MM.1S (cell line): ENCODE results near the gene OGFR.

Experiments used
- DNase-seq: peaks from one replicate; pipeline ENCODE4 v3.0.0-alpha.2; 2015
- H2AFZ ChIP-seq: fragments of 300-600 bp; sonication (generic); 2 replicates; pipeline ENCODE4 v1.6.0; 2016; ENCODE audit warnings: antibody characterized with exemption, low read length
- H3F3A ChIP-seq: fragments of 300-600 bp; sonication (generic); 2 replicates; pipeline ENCODE4 v1.6.1; 2016; ENCODE audit warnings: mild to moderate bottlenecking, antibody characterized with exemption, low read length, moderate library complexity, mixed read lengths; ENCODE audit not compliant: insufficient read depth
- H3K27ac ChIP-seq: fragments of 300-600 bp; sonication (generic); 2 replicates; pipeline ENCODE4 v1.5.1; 2016; ENCODE audit warnings: mild to moderate bottlenecking, low read length
- H3K27me3 ChIP-seq: fragments of 300-600 bp; sonication (generic); replicated peaks from 2 replicates; pipeline ENCODE4 v1.6.0; 2016; ENCODE audit warnings: low read length; ENCODE audit not compliant: insufficient read depth
- H3K36me3 ChIP-seq: fragments of 300-600 bp; sonication (generic); replicated peaks from 2 replicates; pipeline ENCODE4 v1.6.1; 2016; ENCODE audit warnings: mild to moderate bottlenecking, low read length, mixed read lengths; ENCODE audit not compliant: insufficient read depth
- H3K4me1 ChIP-seq: fragments of 300-600 bp; sonication (generic); 2 replicates; pipeline ENCODE4 v1.6.1; 2016; ENCODE audit warnings: low read length, mixed read lengths
- H3K4me2 ChIP-seq: fragments of 300-600 bp; sonication (generic); 2 replicates; pipeline ENCODE4 v1.6.0; 2016; ENCODE audit warnings: low read depth, low read length
- H3K4me3 ChIP-seq: fragments of 300-600 bp; sonication (generic); 2 replicates; pipeline ENCODE4 v1.5.1; 2016; ENCODE audit warnings: low read length, mixed read lengths
- H3K79me2 ChIP-seq: fragments of 300-600 bp; sonication (generic); 2 replicates; pipeline ENCODE4 v1.6.1; 2016; ENCODE audit warnings: mixed run types, low read length, mixed read lengths
- H3K9ac ChIP-seq: fragments of 300-600 bp; sonication (generic); 2 replicates; pipeline ENCODE4 v1.6.1; 2016; ENCODE audit warnings: low read length, mixed read lengths
- H3K9me2 ChIP-seq: fragments of 300-600 bp; sonication (generic); replicated peaks from 2 replicates; pipeline ENCODE4 v1.6.1; 2016; ENCODE audit warnings: mild to moderate bottlenecking, low read length, mixed read lengths; ENCODE audit not compliant: insufficient read depth
- H3K9me3 ChIP-seq: fragments of 300-600 bp; sonication (generic); replicated peaks from 2 replicates; pipeline ENCODE4 v1.6.1; 2016; ENCODE audit warnings: mild to moderate bottlenecking, low read length, mixed read lengths; ENCODE audit not compliant: insufficient read depth
- H4K20me1 ChIP-seq: fragments of 300-600 bp; sonication (generic); 2 replicates; pipeline ENCODE4 v1.6.1; 2016; ENCODE audit warnings: mild to moderate bottlenecking, low read length, moderate library complexity, mixed read lengths; ENCODE audit not compliant: insufficient read depth
- CTCF ChIP-seq: fragments of 300-600 bp; sonication (generic); IDR thresholded peaks from 2 replicates; pipeline ENCODE4 v1.5.1; 2016; ENCODE audit warnings: antibody characterized with exemption, low read length, mixed read lengths
- EZH2 ChIP-seq: fragments of 300-600 bp; sonication (generic); optimal IDR thresholded peaks from 2 replicates; pipeline ENCODE3; 2017; ENCODE audit warnings: low read depth, mild to moderate bottlenecking, antibody characterized with exemption, low read length, mixed read lengths
- EZH2phosphoT487 ChIP-seq: fragments of 300-600 bp; sonication (generic); IDR thresholded peaks from 2 replicates; pipeline ENCODE4 v1.6.1; 2018; ENCODE audit warnings: antibody characterized with exemption, low read length

Gene OGFR

GRCh38 chr20:62825986-62826645, 21.5 kb downstream of the OGFR start:
- H3K27ac ChIP-seq: no peak overlapping the region
- no peak overlapping the region for H3K4me3 ChIP-seq
- TF ChIP-seq EZH2: no peak
- TF ChIP-seq CTCF: no peak
- no peak for TF ChIP-seq EZH2phosphoT487
- H3F3A ChIP-seq: no peaks in the 10 kb centered on the region
- no peaks in the 10 kb centered on the region for H4K20me1 ChIP-seq
- H3K36me3 ChIP-seq: no peaks in the 10 kb centered on the region
- no peak for DNase-seq
- H3K9me2 ChIP-seq: no peaks in the 10 kb centered on the region
- peaks cover 6% of the 10 kb centered on the region for H3K4me1 ChIP-seq
- H3K4me2 ChIP-seq: no peak overlapping the region
- H3K27me3 ChIP-seq: peaks cover 55% of the 10 kb centered on the region
- no peaks in the 10 kb centered on the region for H3K9me3 ChIP-seq
- no peak overlapping the region for H3K9ac ChIP-seq
- no peak overlapping the region for H2AFZ ChIP-seq
- H3K79me2 ChIP-seq: no peaks in the 10 kb centered on the region

GRCh38 chr20:62826646-62827310, 22.1 kb downstream of the OGFR start:
- no peaks in the 10 kb centered on the region for H3K36me3 ChIP-seq
- H3K4me3 ChIP-seq: no peak overlapping the region
- no peaks in the 10 kb centered on the region for H3K79me2 ChIP-seq
- no peaks in the 10 kb centered on the region for H3K9me2 ChIP-seq
- no peak for TF ChIP-seq CTCF
- TF ChIP-seq EZH2: no peak
- no peak for TF ChIP-seq EZH2phosphoT487
- no peak for DNase-seq
- no peaks in the 10 kb centered on the region for H3F3A ChIP-seq
- H3K27me3 ChIP-seq: peaks cover 48% of the 10 kb centered on the region
- no peak overlapping the region for H3K9ac ChIP-seq
- no peaks in the 10 kb centered on the region for H3K9me3 ChIP-seq
- H3K4me2 ChIP-seq: no peak overlapping the region
- peaks cover 6% of the 10 kb centered on the region for H3K4me1 ChIP-seq
- no peak overlapping the region for H3K27ac ChIP-seq
- H4K20me1 ChIP-seq: no peaks in the 10 kb centered on the region
- no peak overlapping the region for H2AFZ ChIP-seq

- H3K79me2 ChIP-seq: no peaks in the 10 kb centered on the region
- no peaks in the 10 kb centered on the region for H3K9me2 ChIP-seq
- peaks cover 6% of the 10 kb centered on the region for H3F3A ChIP-seq
- H3K9ac ChIP-seq: no peak overlapping the region
- no peak for TF ChIP-seq EZH2
- TF ChIP-seq EZH2phosphoT487: no peak
- TF ChIP-seq CTCF: no peak
- no peak overlapping the region for H2AFZ ChIP-seq
- H3K4me1 ChIP-seq: peaks cover 12% of the 10 kb centered on the region
- H3K27me3 ChIP-seq: peaks cover 45% of the 10 kb centered on the region
- H3K27ac ChIP-seq: no peak overlapping the region
- H4K20me1 ChIP-seq: no peaks in the 10 kb centered on the region
- no peaks in the 10 kb centered on the region for H3K9me3 ChIP-seq
- H3K36me3 ChIP-seq: no peaks in the 10 kb centered on the region
- no peak overlapping the region for H3K4me3 ChIP-seq
- H3K4me2 ChIP-seq: no peak overlapping the region
- no peak for DNase-seq
Observed at GRCh38 chr20:62827311-62828038, 22.8 kb downstream of the OGFR start.
